Dermis microvascular lymphatic vessel endothelial cell (primary cell): ENCODE data around the gene LGALS8. TPM values are rescaled to one million over a fixed set of nuclear protein-coding genes. Genes with fewer than 3 reads are reported as not detected.
"Not testable (repeated sequence)": the region's sequence is repeated elsewhere in the genome, so short reads cannot be mapped to it uniquely, and the experiment has no call there.

ENCODE experiments used
- DNase-seq, 2 donors: peaks; one replicate each; pipeline versions ENCODE4 v3.0.0 to v3.0.0-alpha.2; 2010; ENCODE audit warnings: low read depth in 2 of 2
- total RNA-seq: library from RNA; depleted of rRNA; stranded (reverse); fragments of >200 nt; gene quantifications from 2 replicates; pipeline ENCODE4 v1.2.1, GENCODE V29; 2014

LGALS8 gene
- total RNA-seq = 127 and 184 TPM in 2 replicates

- DNase-seq = peak; percentile 70 to 89
These were observed at the start of gene LGALS8 for GRCh38 chr1:236523704-236524141. TSS of gene LGALS8 (plus strand) at chr1:236523982. CDS start at chr1:236526071, 2,089 bp downstream.

- no peak for DNase-seq
These were observed 47.8 kb upstream of the LGALS8 start for GRCh38 chr1:236476019-236476418.

- no peak for DNase-seq
These were observed 42.9 kb upstream of the LGALS8 start for GRCh38 chr1:236480758-236481436.

GRCh38 chr1:236484310-236484971, 39.3 kb upstream of the LGALS8 start:
- DNase-seq = no peak

GRCh38 chr1:236486356-236487002, 37.3 kb upstream of the LGALS8 start:
- DNase-seq = no peak

- DNase-seq = not testable (repeated sequence)
These were observed 34.6 kb upstream of the LGALS8 start for GRCh38 chr1:236489161-236489560.

- DNase-seq = peak; percentile 60 to 62
These were observed 33.9 kb upstream of the LGALS8 start for GRCh38 chr1:236489710-236490377.

- no peak for DNase-seq
These were observed 32.2 kb upstream of the LGALS8 start for GRCh38 chr1:236491469-236492136.

- no peak for DNase-seq
These were observed 31.4 kb upstream of the LGALS8 start for GRCh38 chr1:236492378-236492777.

GRCh38 chr1:236494082-236494481, 29.7 kb upstream of the LGALS8 start:
- no peak for DNase-seq

GRCh38 chr1:236494586-236495466, 29.0 kb upstream of the LGALS8 start:
- no peak for DNase-seq

GRCh38 chr1:236495467-236496112, 28.2 kb upstream of the LGALS8 start:
- no peak for DNase-seq

GRCh38 chr1:236497908-236498307, 25.9 kb upstream of the LGALS8 start:
- no peak for DNase-seq

GRCh38 chr1:236501093-236501492, 22.7 kb upstream of the LGALS8 start:
- DNase-seq = no peak

- peak; percentile 55 to 78 for DNase-seq
These were observed 21.2 kb upstream of the LGALS8 start for GRCh38 chr1:236502579-236502971.

GRCh38 chr1:236502972-236503639, 20.7 kb upstream of the LGALS8 start:
- peak; percentile 83 to 89 for DNase-seq

- DNase-seq = not testable (repeated sequence)
These were observed 19.4 kb upstream of the LGALS8 start for GRCh38 chr1:236504338-236504737.

GRCh38 chr1:236507022-236507700, 16.6 kb upstream of the LGALS8 start:
- DNase-seq = peak; percentile 19 to 51

GRCh38 chr1:236508593-236509027, 15.2 kb upstream of the LGALS8 start:
- DNase-seq = no peak
